ENCODE results near the gene RARRES1.

DNA sequence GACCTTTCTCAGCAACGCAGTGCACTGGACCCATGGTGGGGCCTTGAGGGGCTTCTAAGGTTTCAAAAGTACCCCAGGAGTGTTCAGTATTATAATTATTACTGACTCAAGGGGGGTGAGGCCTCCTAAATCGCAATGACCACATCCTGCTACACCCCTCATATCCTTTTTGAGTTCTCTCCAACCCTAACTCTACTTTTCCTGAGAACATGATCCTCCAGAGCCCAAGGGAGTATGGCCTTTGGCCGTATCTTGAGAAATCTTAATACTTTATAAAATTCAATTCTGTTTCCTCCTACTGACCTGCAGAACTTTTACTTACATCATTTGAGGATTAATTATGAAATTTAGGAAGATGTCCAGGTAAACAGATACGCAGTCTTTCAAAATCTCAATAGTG, 30.4 kb upstream of the RARRES1 start:
- TF ChIP-seq FOXM1 (IDR thresholded peaks at IDR 0.05; ENCODE audit: borderline replicate concordance) (no peak), SP1 (IDR thresholded peaks at IDR 0.05) (no peak), L3MBTL2 (conservative IDR thresholded peaks at IDR 0.05) (no peak), ELF4 (IDR thresholded peaks at IDR 0.05) (no peak), BHLHE40 (IDR thresholded peaks at IDR 0.05; ENCODE audit: borderline replicate concordance) (no peak), SUZ12 (IDR thresholded peaks at IDR 0.05) (no peak), HDGF (IDR thresholded peaks at IDR 0.05; ENCODE audit: borderline replicate concordance) (no peak), LEF1 (IDR thresholded peaks at IDR 0.05; ENCODE audit: borderline replicate concordance) (no peak), NFRKB (IDR thresholded peaks at IDR 0.05) (no peak), FOXK2 (IDR thresholded peaks at IDR 0.05) (no peak), TARDBP (IDR thresholded peaks at IDR 0.05) (no peak), ARNT (IDR thresholded peaks at IDR 0.05) (no peak)
- TF ChIP-seq, protein P1, sequence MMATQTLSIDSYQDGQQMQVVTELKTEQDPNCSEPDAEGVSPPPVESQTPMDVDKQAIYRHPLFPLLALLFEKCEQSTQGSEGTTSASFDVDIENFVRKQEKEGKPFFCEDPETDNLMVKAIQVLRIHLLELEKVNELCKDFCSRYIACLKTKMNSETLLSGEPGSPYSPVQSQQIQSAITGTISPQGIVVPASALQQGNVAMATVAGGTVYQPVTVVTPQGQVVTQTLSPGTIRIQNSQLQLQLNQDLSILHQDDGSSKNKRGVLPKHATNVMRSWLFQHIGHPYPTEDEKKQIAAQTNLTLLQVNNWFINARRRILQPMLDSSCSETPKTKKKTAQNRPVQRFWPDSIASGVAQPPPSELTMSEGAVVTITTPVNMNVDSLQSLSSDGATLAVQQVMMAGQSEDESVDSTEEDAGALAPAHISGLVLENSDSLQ (IDR thresholded peaks at IDR 0.05) = no peak

All from HEK293T (cell line).